ENCODE results near the gene ADGRV1.

DNA sequence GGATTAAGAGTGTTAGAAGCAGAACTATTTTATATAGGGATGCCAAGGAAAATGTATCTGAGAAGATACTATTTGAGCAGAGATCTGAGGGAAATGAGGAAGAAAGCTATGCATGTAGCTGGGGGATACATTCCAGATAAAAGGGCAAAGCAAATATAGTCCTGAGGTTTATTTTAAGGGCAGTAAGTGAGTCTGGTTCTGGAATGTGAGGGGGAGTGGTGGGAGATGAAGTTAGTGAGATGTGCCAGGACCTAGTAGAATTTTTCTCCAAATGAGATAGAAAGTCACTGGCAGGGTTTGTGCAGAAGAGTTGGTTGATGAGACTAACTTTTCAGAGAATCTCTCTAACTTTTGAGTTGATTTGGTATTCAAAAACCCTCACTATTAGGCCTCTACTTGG is 374.7 kb downstream of the ADGRV1 start:
- TF ChIP-seq, protein P1, sequence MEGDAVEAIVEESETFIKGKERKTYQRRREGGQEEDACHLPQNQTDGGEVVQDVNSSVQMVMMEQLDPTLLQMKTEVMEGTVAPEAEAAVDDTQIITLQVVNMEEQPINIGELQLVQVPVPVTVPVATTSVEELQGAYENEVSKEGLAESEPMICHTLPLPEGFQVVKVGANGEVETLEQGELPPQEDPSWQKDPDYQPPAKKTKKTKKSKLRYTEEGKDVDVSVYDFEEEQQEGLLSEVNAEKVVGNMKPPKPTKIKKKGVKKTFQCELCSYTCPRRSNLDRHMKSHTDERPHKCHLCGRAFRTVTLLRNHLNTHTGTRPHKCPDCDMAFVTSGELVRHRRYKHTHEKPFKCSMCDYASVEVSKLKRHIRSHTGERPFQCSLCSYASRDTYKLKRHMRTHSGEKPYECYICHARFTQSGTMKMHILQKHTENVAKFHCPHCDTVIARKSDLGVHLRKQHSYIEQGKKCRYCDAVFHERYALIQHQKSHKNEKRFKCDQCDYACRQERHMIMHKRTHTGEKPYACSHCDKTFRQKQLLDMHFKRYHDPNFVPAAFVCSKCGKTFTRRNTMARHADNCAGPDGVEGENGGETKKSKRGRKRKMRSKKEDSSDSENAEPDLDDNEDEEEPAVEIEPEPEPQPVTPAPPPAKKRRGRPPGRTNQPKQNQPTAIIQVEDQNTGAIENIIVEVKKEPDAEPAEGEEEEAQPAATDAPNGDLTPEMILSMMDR (IDR thresholded peaks at IDR 0.05): no peak
- TF ChIP-seq POLR2A (IDR thresholded peaks at IDR 0.05): no peak
